Lower leg skin (tissue), 4 donors: ENCODE results near the gene ACSL3. TPM values are rescaled to one million over a fixed set of nuclear protein-coding genes. Genes with fewer than 3 reads are reported as not detected.

Experiments used
- DNase-seq, 2 donors: peaks; one replicate each; pipeline ENCODE4 v3.0.0-alpha.2; 2019; ENCODE audit warnings: low spot score in 2 of 2
- H3K4me3 ChIP-seq: fragments of 200-600 bp; sonication (generic); 2 replicates; pipeline ENCODE4 v1.5.1; 2017; ENCODE audit warnings: mild to moderate bottlenecking, low read depth; ENCODE audit not compliant: poor library complexity, severe bottlenecking
- CTCF ChIP-seq, 3 donors: fragments of 450-650 bp; IDR thresholded peaks; one replicate each; pipeline ENCODE4 v1.5.1; 2016; ENCODE audit warnings: antibody characterized with exemption in 3 of 3, mild to moderate bottlenecking in 3 of 3, moderate library complexity in 2 of 3
- POLR2A ChIP-seq, 2 donors: fragments of 450-650 bp; IDR thresholded peaks; one replicate each; pipeline ENCODE4 v1.6.1; 2016 to 2017; ENCODE audit warnings: antibody characterized with exemption in 2 of 2, mild to moderate bottlenecking in 1 of 2, moderate library complexity in 1 of 2
- WGBS, 2 donors: methylation state at CpG; one replicate each; pipeline ENCODE4 v1.1.5; 2018; 5-methylcytosine and 5-hydroxymethylcytosine counted together
- intact Hi-C: fragments of 100-400 bp; cut with DNase I; formaldehyde crosslinking; loops from one replicate; pipeline ENCODE4 v1.15.0; 2023; ENCODE audit warnings: low total_unique reads
- total RNA-seq, 4 donors: library from RNA; depleted of rRNA; stranded (reverse); fragments of >200 nt; gene quantifications; one replicate each; pipeline ENCODE4 v1.1.0, GENCODE V29; 2016

ACSL3 gene
- total RNA-seq, 4 donors from 2014 or later, result 32.6 to 132 (median 69.6) TPM

GRCh38 chr2:222875482-222875881, 14.6 kb downstream of the ACSL3 start:
- no peak overlapping the region for H3K4me3 ChIP-seq
- TF ChIP-seq POLR2A (IDR thresholded peaks at IDR 0.05) (no peak), CTCF (IDR thresholded peaks at IDR 0.05) (no peak)
- intact Hi-C loops, result no loop called here
- no peak for DNase-seq
- WGBS, 2 donors, result 96% methylated on average over 3 of the region's 3 CpGs

- no peak for DNase-seq
- H3K4me3 ChIP-seq, result no peak overlapping the region
- TF ChIP-seq CTCF (IDR thresholded peaks at IDR 0.05) (no peak), POLR2A (IDR thresholded peaks at IDR 0.05) (no peak)
- intact Hi-C loops, result no loop called here
Measured at GRCh38 chr2:222876947-222877346, 16.1 kb downstream of the ACSL3 start.

GRCh38 chr2:222877556-222878300, 16.9 kb downstream of the ACSL3 start:
- TF ChIP-seq POLR2A (IDR thresholded peaks at IDR 0.05), result no peak
- TF ChIP-seq CTCF (IDR thresholded peaks at IDR 0.05), result no peak
- no peak overlapping the region for H3K4me3 ChIP-seq
- intact Hi-C loops, result no loop called here
- WGBS, 2 donors, result 76 to 77% methylated on average over 2 of the region's 2 CpGs
- DNase-seq, result no peak

GRCh38 chr2:222878301-222878876, 17.6 kb downstream of the ACSL3 start:
- no peak for DNase-seq
- WGBS, 2 donors, result 96 to 97% methylated on average over 5 of the region's 5 CpGs
- no peak overlapping the region for H3K4me3 ChIP-seq
- TF ChIP-seq POLR2A (IDR thresholded peaks at IDR 0.05) (no peak), CTCF (IDR thresholded peaks at IDR 0.05) (no peak)
- intact Hi-C loops, result no loop called here

- DNase-seq, result no peak
- TF ChIP-seq CTCF (IDR thresholded peaks at IDR 0.05), result no peak
- TF ChIP-seq POLR2A (IDR thresholded peaks at IDR 0.05), result no peak
- intact Hi-C loops, result no loop called here
- WGBS, 2 donors, result 86 to 89% methylated on average over 10 of the region's 10 CpGs
- no peak overlapping the region for H3K4me3 ChIP-seq
Measured at GRCh38 chr2:222878877-222879603, 18.2 kb downstream of the ACSL3 start.
